ENCODE measurements around the gene MMGT1. TPM values are rescaled to one million over a fixed set of nuclear protein-coding genes. Genes with fewer than 3 reads are reported as not detected.
"Not testable (repeated sequence)": the region's sequence is repeated elsewhere in the genome, so short reads cannot be mapped to it uniquely, and the experiment has no call there.

Gene MMGT1
- polyA plus RNA-seq, 4 donors = 2.9 to 23.7 (median 10.0) TPM

GRCh38 chrX:135974279-135974856, 580 bp upstream of the MMGT1 start:
- H3K27me3 ChIP-seq (ENCODE audit: control insufficient read depth in 3 of 3, insufficient read depth in 3 of 3, low read length in 3 of 3) = no peaks in the 10 kb centered on the region
- H3K4me1 ChIP-seq (ENCODE audit: control insufficient read depth in 3 of 3, insufficient read depth in 2 of 3, low read depth in 1 of 3, low read length in 2 of 3) = peaks cover 0 to 10% (median 0%) of the 10 kb centered on the region in 3 donors
- no peak for FAIRE-seq
- H3K36me3 ChIP-seq (ENCODE audit: control insufficient read depth in 3 of 3, insufficient read depth in 2 of 3, low read depth in 1 of 3, low read length in 3 of 3) = no peaks in the 10 kb centered on the region
- 6 to 40% (median 15%) methylated on average over 12 to 25 of the region's 32 CpGs for WGBS, 3 donors
- DNase-seq = peak; percentile 45 to 52
- peak overlapping the region in 2 of 3 donors; percentile 20 to 33 for H3K27ac ChIP-seq (ENCODE audit: low read depth in 1 of 3, low read length in 2 of 3)
- no peaks in the 10 kb centered on the region for H3K9me3 ChIP-seq (ENCODE audit: control insufficient read depth in 2 of 2, insufficient read depth in 1 of 2, low read depth in 1 of 2, low read length in 1 of 2)
- peak overlapping the region in 2 of 3 donors; percentile 26 to 39 for H3K4me3 ChIP-seq (ENCODE audit: low read depth in 1 of 3, low read length in 3 of 3)

DNA sequence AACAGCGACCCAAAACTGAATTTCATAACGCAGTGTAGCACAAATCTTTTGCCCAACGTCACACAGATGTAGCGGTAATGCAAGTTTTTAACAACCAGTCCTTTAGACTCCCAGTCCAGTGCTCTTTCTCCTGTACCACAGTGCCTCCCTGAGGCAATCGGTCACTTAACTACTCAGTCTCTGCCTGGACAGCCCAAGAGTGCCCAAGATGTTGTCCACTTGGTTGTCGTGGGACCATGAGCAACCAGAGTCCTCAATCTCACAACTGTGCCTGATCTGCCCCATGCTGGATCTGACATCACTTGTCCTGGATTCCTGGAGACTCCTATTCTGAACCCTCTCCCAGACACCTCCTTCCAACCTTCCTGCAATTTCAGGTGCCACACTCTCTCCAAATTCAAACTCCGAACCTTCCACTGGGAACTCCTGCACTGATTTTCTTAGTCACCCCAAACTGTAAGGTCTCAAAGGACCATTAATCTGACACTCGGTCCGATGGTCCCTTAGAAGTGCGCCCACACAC, 702 bp downstream of the MMGT1 start:
- WGBS, 3 donors = 2 to 35% (median 6%) methylated on average over 10 of the region's 10 CpGs
- Histone ChIP-seq H3K4me1 (ENCODE audit: control insufficient read depth in 3 of 3, insufficient read depth in 2 of 3, low read depth in 1 of 3, low read length in 2 of 3) (peaks cover 0 to 10% (median 0%) of the 10 kb centered on the region in 3 donors), H3K27ac (ENCODE audit: low read depth in 1 of 3, low read length in 2 of 3) (peak overlapping the region; percentile 85 to 98 (median 97)), H3K4me3 (ENCODE audit: low read depth in 1 of 3, low read length in 3 of 3) (peak overlapping the region; percentile 42 to 89 (median 54)), H3K9me3 (ENCODE audit: control insufficient read depth in 2 of 2, insufficient read depth in 1 of 2, low read depth in 1 of 2, low read length in 1 of 2) (no peaks in the 10 kb centered on the region), H3K36me3 (ENCODE audit: control insufficient read depth in 3 of 3, insufficient read depth in 2 of 3, low read depth in 1 of 3, low read length in 3 of 3) (no peaks in the 10 kb centered on the region), H3K27me3 (ENCODE audit: control insufficient read depth in 3 of 3, insufficient read depth in 3 of 3, low read length in 3 of 3) (no peaks in the 10 kb centered on the region)
- no peak for FAIRE-seq
- DNase-seq = peak in 1 of 2 donors; percentile 43

DNA sequence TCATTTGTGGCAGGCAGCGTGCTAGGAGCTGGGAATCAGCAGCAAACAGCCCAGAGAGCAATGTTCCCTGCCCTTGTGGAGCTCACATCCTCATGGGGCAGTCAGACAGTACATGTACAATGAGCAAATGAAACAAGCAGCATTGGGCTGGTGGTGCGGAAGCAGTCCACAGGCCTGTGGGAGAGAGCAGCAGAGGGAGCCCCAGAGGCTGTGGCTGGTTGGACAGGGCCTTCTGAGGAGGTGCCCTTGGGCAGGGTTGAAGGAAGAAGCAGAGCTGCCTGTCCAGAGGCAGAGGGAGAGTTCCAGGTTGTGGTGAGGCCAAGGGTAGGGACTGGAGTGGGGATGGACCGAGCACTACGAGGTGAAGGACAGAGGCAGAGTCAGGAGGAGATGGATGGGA, 22.5 kb downstream of the MMGT1 start:
- Histone ChIP-seq H3K4me1 (ENCODE audit: control insufficient read depth in 3 of 3, insufficient read depth in 2 of 3, low read depth in 1 of 3, low read length in 2 of 3) (no peaks in the 10 kb centered on the region), H3K4me3 (ENCODE audit: low read depth in 1 of 3, low read length in 3 of 3) (no peak overlapping the region), H3K9me3 (ENCODE audit: control insufficient read depth in 2 of 2, insufficient read depth in 1 of 2, low read depth in 1 of 2, low read length in 1 of 2) (no peaks in the 10 kb centered on the region), H3K36me3 (ENCODE audit: control insufficient read depth in 3 of 3, insufficient read depth in 2 of 3, low read depth in 1 of 3, low read length in 3 of 3) (no peaks in the 10 kb centered on the region), H3K27ac (ENCODE audit: low read depth in 1 of 3, low read length in 2 of 3) (no peak overlapping the region), H3K27me3 (ENCODE audit: control insufficient read depth in 3 of 3, insufficient read depth in 3 of 3, low read length in 3 of 3) (no peaks in the 10 kb centered on the region)
- WGBS, 3 donors = 70 to 91% (median 83%) methylated on average over 4 of the region's 4 CpGs
- no peak for DNase-seq
- no peak for FAIRE-seq

GRCh38 chrX:135944486-135944885, 29.3 kb downstream of the MMGT1 start:
- no peaks in the 10 kb centered on the region for H3K4me1 ChIP-seq (ENCODE audit: control insufficient read depth in 3 of 3, insufficient read depth in 2 of 3, low read depth in 1 of 3, low read length in 2 of 3)
- 74 to 91% (median 79%) methylated on average over 2 of the region's 2 CpGs for WGBS, 3 donors
- no peaks in the 10 kb centered on the region for H3K27me3 ChIP-seq (ENCODE audit: control insufficient read depth in 3 of 3, insufficient read depth in 3 of 3, low read length in 3 of 3)
- H3K9me3 ChIP-seq (ENCODE audit: control insufficient read depth in 2 of 2, insufficient read depth in 1 of 2, low read depth in 1 of 2, low read length in 1 of 2) = no peaks in the 10 kb centered on the region
- DNase-seq = no peak
- no peaks in the 10 kb centered on the region for H3K36me3 ChIP-seq (ENCODE audit: control insufficient read depth in 3 of 3, insufficient read depth in 2 of 3, low read depth in 1 of 3, low read length in 3 of 3)
- no peak for FAIRE-seq
- H3K4me3 ChIP-seq (ENCODE audit: low read depth in 1 of 3, low read length in 3 of 3) = no peak overlapping the region
- H3K27ac ChIP-seq (ENCODE audit: low read depth in 1 of 3, low read length in 2 of 3) = no peak overlapping the region

DNA sequence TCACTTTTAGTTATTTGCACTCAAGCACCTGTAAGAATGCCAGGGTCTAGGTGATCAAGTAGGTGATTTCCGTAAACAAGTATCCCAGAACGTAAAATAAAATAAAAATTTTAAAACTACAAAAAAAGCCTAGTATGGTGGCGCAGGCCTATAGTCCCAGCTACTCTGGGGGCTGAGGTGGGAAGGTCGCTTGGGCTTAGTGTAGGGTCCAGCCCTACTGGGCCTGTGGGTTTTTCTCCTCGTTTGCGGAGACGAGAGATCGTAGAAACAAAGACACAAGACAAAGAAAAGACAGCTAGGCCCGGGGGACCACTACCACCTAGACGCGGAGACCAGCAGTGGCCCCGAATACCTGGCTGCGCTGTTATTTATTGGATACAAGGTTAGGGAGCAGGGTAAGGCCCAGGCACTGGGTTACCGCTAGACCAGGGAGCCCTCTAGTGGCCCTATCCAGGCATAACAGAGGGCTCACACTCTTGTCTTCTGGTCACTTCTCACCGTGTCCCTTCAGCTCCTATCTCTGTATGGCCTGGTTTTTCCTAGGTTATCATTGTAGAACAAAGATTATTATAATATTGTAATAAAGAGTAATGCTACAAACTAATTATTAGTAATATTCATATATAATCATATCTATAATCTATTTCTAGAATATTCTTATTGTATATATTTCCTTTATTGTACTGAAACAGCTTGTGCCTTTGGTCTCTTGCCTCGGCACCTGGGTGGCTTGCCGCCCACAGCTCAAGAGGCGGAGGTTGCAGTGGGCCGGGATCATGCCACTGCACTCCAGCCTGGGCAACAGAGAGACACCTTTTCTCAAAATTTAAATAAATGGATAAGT, 41.9 kb downstream of the MMGT1 start:
- WGBS, 3 donors = 42 to 50% (median 50%) methylated on average over 17 to 19 of the region's 19 CpGs
- DNase-seq (peak; percentile 17 to 23), FAIRE-seq (no peak)
- no peak overlapping the region for H3K27ac ChIP-seq (ENCODE audit: low read depth in 1 of 3, low read length in 2 of 3)
- H3K4me1 ChIP-seq (ENCODE audit: control insufficient read depth in 3 of 3, insufficient read depth in 2 of 3, low read depth in 1 of 3, low read length in 2 of 3) = no peaks in the 10 kb centered on the region
- no peaks in the 10 kb centered on the region for H3K36me3 ChIP-seq (ENCODE audit: control insufficient read depth in 3 of 3, insufficient read depth in 2 of 3, low read depth in 1 of 3, low read length in 3 of 3)
- no peaks in the 10 kb centered on the region for H3K27me3 ChIP-seq (ENCODE audit: control insufficient read depth in 3 of 3, insufficient read depth in 3 of 3, low read length in 3 of 3)
- no peak overlapping the region for H3K4me3 ChIP-seq (ENCODE audit: low read depth in 1 of 3, low read length in 3 of 3)
- no peaks in the 10 kb centered on the region for H3K9me3 ChIP-seq (ENCODE audit: control insufficient read depth in 2 of 2, insufficient read depth in 1 of 2, low read depth in 1 of 2, low read length in 1 of 2)

- Histone ChIP-seq H3K4me1 (ENCODE audit: control insufficient read depth in 3 of 3, insufficient read depth in 2 of 3, low read depth in 1 of 3, low read length in 2 of 3) (no peaks in the 10 kb centered on the region), H3K27ac (ENCODE audit: low read depth in 1 of 3, low read length in 2 of 3) (no peak overlapping the region), H3K4me3 (ENCODE audit: low read depth in 1 of 3, low read length in 3 of 3) (no peak overlapping the region), H3K36me3 (ENCODE audit: control insufficient read depth in 3 of 3, insufficient read depth in 2 of 3, low read depth in 1 of 3, low read length in 3 of 3) (no peaks in the 10 kb centered on the region), H3K9me3 (ENCODE audit: control insufficient read depth in 2 of 2, insufficient read depth in 1 of 2, low read depth in 1 of 2, low read length in 1 of 2) (no peaks in the 10 kb centered on the region), H3K27me3 (ENCODE audit: control insufficient read depth in 3 of 3, insufficient read depth in 3 of 3, low read length in 3 of 3) (no peaks in the 10 kb centered on the region)
- DNase-seq = no peak
- 22 to 75% (median 36%) methylated on average over 2 of the region's 2 CpGs for WGBS, 3 donors
- FAIRE-seq = no peak
These were observed 45.9 kb downstream of the MMGT1 start for GRCh38 chrX:135927897-135928296.

- Histone ChIP-seq H3K27me3 (ENCODE audit: control insufficient read depth in 3 of 3, insufficient read depth in 3 of 3, low read length in 3 of 3) (no peaks in the 10 kb centered on the region), H3K9me3 (ENCODE audit: control insufficient read depth in 2 of 2, insufficient read depth in 1 of 2, low read depth in 1 of 2, low read length in 1 of 2) (no peaks in the 10 kb centered on the region), H3K4me1 (ENCODE audit: control insufficient read depth in 3 of 3, insufficient read depth in 2 of 3, low read depth in 1 of 3, low read length in 2 of 3) (no peaks in the 10 kb centered on the region), H3K4me3 (ENCODE audit: low read depth in 1 of 3, low read length in 3 of 3) (no peak overlapping the region), H3K36me3 (ENCODE audit: control insufficient read depth in 3 of 3, insufficient read depth in 2 of 3, low read depth in 1 of 3, low read length in 3 of 3) (no peaks in the 10 kb centered on the region), H3K27ac (ENCODE audit: low read depth in 1 of 3, low read length in 2 of 3) (no peak overlapping the region)
- FAIRE-seq (no peak), DNase-seq (no peak)
- 61 to 83% (median 62%) methylated on average over 5 of the region's 5 CpGs for WGBS, 3 donors
These were observed 50.4 kb downstream of the MMGT1 start for GRCh38 chrX:135923353-135923752.

- not testable (repeated sequence) for H3K4me1 ChIP-seq (ENCODE audit: control insufficient read depth in 3 of 3, insufficient read depth in 2 of 3, low read depth in 1 of 3, low read length in 2 of 3); H3K36me3 ChIP-seq (ENCODE audit: control insufficient read depth in 3 of 3, insufficient read depth in 2 of 3, low read depth in 1 of 3, low read length in 3 of 3); H3K27me3 ChIP-seq (ENCODE audit: control insufficient read depth in 3 of 3, insufficient read depth in 3 of 3, low read length in 3 of 3); H3K27ac ChIP-seq (ENCODE audit: low read depth in 1 of 3, low read length in 2 of 3); H3K9me3 ChIP-seq (ENCODE audit: control insufficient read depth in 2 of 2, insufficient read depth in 1 of 2, low read depth in 1 of 2, low read length in 1 of 2); FAIRE-seq; DNase-seq; H3K4me3 ChIP-seq (ENCODE audit: low read depth in 1 of 3, low read length in 3 of 3)
- WGBS, 3 donors = 15 to 43% (median 29%) methylated on average over 1 of the region's 1 CpG
These were observed 53.3 kb downstream of the MMGT1 start for GRCh38 chrX:135920516-135920915.

All from small intestine (tissue), 7 donors.